ENCODE results near the gene PRKAR1B.

The PRKAR1B gene

GRCh38 chr7:734808-735207, 7.7 kb upstream of the PRKAR1B start:
- no peak overlapping the region for H2AK5ac ChIP-seq (ENCODE audit: low read length, severe bottlenecking)
- peaks cover 17% of the 10 kb centered on the region for H3K4me1 ChIP-seq (ENCODE audit: control insufficient read depth, insufficient read depth, low read depth, low read length)
- H3K79me1 ChIP-seq (replicated peaks; ENCODE audit: low read length, poor library complexity, severe bottlenecking) = peaks cover 15% of the 10 kb centered on the region
- DNase-seq = no peak
- peaks cover 14% of the 10 kb centered on the region for H3K9me3 ChIP-seq (ENCODE audit: control insufficient read depth, low read length)
- H2BK120ac ChIP-seq (ENCODE audit: low read depth, low read length) = no peak overlapping the region
- 99% methylated on average over 11 of the region's 11 CpGs for WGBS
- H3K14ac ChIP-seq (ENCODE audit: low read length in 2 of 2) = no peak overlapping the region
- no peak overlapping the region for H3K4me2 ChIP-seq (ENCODE audit: low read length, poor library complexity, severe bottlenecking)
- H3K27ac ChIP-seq (ENCODE audit: low read length, poor library complexity, severe bottlenecking) = no peak overlapping the region
- no peak overlapping the region for H3K4ac ChIP-seq (ENCODE audit: low read depth in 1 of 2, low read length in 2 of 2)
- no peak overlapping the region for H3K4me3 ChIP-seq (ENCODE audit: insufficient read depth in 1 of 2, low read depth in 1 of 2, low read length in 2 of 2)
- H3K9ac ChIP-seq (ENCODE audit: low read length) = no peak overlapping the region
- H2BK15ac ChIP-seq (ENCODE audit: low read depth, poor library complexity, severe bottlenecking) = no peak overlapping the region
- H2AFZ ChIP-seq (ENCODE audit: low read depth, low read length) = no peak overlapping the region
- peaks cover 36 to 40% of the 10 kb centered on the region in 2 experiments for H3K36me3 ChIP-seq (ENCODE audit: control insufficient read depth in 1 of 2, insufficient read depth in 2 of 2, low read depth in 1 of 2, low read length in 2 of 2)
- no peak overlapping the region for H4K91ac ChIP-seq (ENCODE audit: low read length)
- H2BK5ac ChIP-seq (ENCODE audit: low read depth, low read length, poor library complexity, severe bottlenecking) = no peak overlapping the region
- H3K23ac ChIP-seq (ENCODE audit: low read length in 2 of 2) = no peak overlapping the region
- H3K27me3 ChIP-seq (ENCODE audit: control insufficient read depth in 1 of 2, insufficient read depth in 1 of 2, low read length in 2 of 2) = no peaks in the 10 kb centered on the region
- no peak overlapping the region for H4K8ac ChIP-seq (ENCODE audit: low read length)
- H3K18ac ChIP-seq (ENCODE audit: low read depth in 1 of 2, low read length in 2 of 2) = no peak overlapping the region
- H2BK12ac ChIP-seq (ENCODE audit: low read length in 2 of 2) = no peak overlapping the region

GRCh38 chr7:734214-734613, 7.1 kb upstream of the PRKAR1B start:
- Histone ChIP-seq H3K4ac (ENCODE audit: low read depth in 1 of 2, low read length in 2 of 2) (no peak overlapping the region), H3K36me3 (ENCODE audit: control insufficient read depth in 1 of 2, insufficient read depth in 2 of 2, low read depth in 1 of 2, low read length in 2 of 2) (peaks cover 36 to 46% of the 10 kb centered on the region in 2 experiments), H3K27ac (ENCODE audit: low read length, poor library complexity, severe bottlenecking) (no peak overlapping the region), H2AFZ (ENCODE audit: low read depth, low read length) (no peak overlapping the region), H3K23ac (ENCODE audit: low read length in 2 of 2) (no peak overlapping the region), H2BK5ac (ENCODE audit: low read depth, low read length, poor library complexity, severe bottlenecking) (no peak overlapping the region), H3K79me1 (replicated peaks; ENCODE audit: low read length, poor library complexity, severe bottlenecking) (peaks cover 12% of the 10 kb centered on the region), H2BK15ac (ENCODE audit: low read depth, poor library complexity, severe bottlenecking) (no peak overlapping the region), H3K4me2 (ENCODE audit: low read length, poor library complexity, severe bottlenecking) (no peak overlapping the region), H3K27me3 (ENCODE audit: control insufficient read depth in 1 of 2, insufficient read depth in 1 of 2, low read length in 2 of 2) (no peaks in the 10 kb centered on the region), H2BK12ac (ENCODE audit: low read length in 2 of 2) (no peak overlapping the region), H3K9me3 (ENCODE audit: control insufficient read depth, low read length) (peaks cover 14% of the 10 kb centered on the region), H2BK120ac (ENCODE audit: low read depth, low read length) (no peak overlapping the region), H3K9ac (ENCODE audit: low read length) (no peak overlapping the region), H3K4me1 (ENCODE audit: control insufficient read depth, insufficient read depth, low read depth, low read length) (peaks cover 17% of the 10 kb centered on the region), H4K8ac (ENCODE audit: low read length) (no peak overlapping the region), H2AK5ac (ENCODE audit: low read length, severe bottlenecking) (no peak overlapping the region), H3K14ac (ENCODE audit: low read length in 2 of 2) (no peak overlapping the region), H3K18ac (ENCODE audit: low read depth in 1 of 2, low read length in 2 of 2) (no peak overlapping the region), H3K4me3 (ENCODE audit: insufficient read depth in 1 of 2, low read depth in 1 of 2, low read length in 2 of 2) (no peak overlapping the region), H4K91ac (ENCODE audit: low read length) (no peak overlapping the region)
- no peak for DNase-seq
- over 99% methylated on average over 4 of the region's 4 CpGs for WGBS

DNA sequence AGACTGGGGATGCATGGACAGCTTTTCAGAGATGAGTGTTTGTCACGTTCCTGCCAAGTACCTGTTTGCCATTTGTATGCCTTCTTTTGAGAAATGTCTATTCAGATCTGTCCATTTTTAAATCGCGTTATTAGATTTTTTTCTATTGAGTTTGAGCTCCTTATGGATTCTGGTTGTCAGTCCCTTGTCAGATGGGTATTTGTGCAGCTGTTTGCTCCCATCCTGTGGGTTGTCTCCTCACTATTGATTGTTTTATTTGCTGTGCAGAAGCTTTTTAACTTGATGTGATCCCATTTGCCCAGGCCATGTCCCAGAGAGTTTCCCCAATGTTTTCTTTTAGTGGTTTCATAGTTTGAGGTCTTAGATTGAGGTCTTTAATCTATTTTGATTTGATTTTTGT, 5.5 kb upstream of the PRKAR1B start:
- H3K9me3 ChIP-seq (ENCODE audit: control insufficient read depth, low read length) = peaks cover 14% of the 10 kb centered on the region
- H3K9ac ChIP-seq (ENCODE audit: low read length) = no peak overlapping the region
- H3K4me3 ChIP-seq (ENCODE audit: insufficient read depth in 1 of 2, low read depth in 1 of 2, low read length in 2 of 2) = no peak overlapping the region
- no peak overlapping the region for H3K27ac ChIP-seq (ENCODE audit: low read length, poor library complexity, severe bottlenecking)
- no peak overlapping the region for H3K4me2 ChIP-seq (ENCODE audit: low read length, poor library complexity, severe bottlenecking)
- H4K8ac ChIP-seq (ENCODE audit: low read length) = no peak overlapping the region
- no peak overlapping the region for H2BK12ac ChIP-seq (ENCODE audit: low read length in 2 of 2)
- no peak overlapping the region for H2AFZ ChIP-seq (ENCODE audit: low read depth, low read length)
- no peak overlapping the region for H2BK15ac ChIP-seq (ENCODE audit: low read depth, poor library complexity, severe bottlenecking)
- H4K91ac ChIP-seq (ENCODE audit: low read length) = no peak overlapping the region
- H3K18ac ChIP-seq (ENCODE audit: low read depth in 1 of 2, low read length in 2 of 2) = no peak overlapping the region
- H3K4ac ChIP-seq (ENCODE audit: low read depth in 1 of 2, low read length in 2 of 2) = no peak overlapping the region
- 95% methylated on average over 3 of the region's 3 CpGs for WGBS
- no peak overlapping the region for H2AK5ac ChIP-seq (ENCODE audit: low read length, severe bottlenecking)
- H2BK5ac ChIP-seq (ENCODE audit: low read depth, low read length, poor library complexity, severe bottlenecking) = no peak overlapping the region
- no peak overlapping the region for H2BK120ac ChIP-seq (ENCODE audit: low read depth, low read length)
- H3K14ac ChIP-seq (ENCODE audit: low read length in 2 of 2) = no peak overlapping the region
- peaks cover 14% of the 10 kb centered on the region for H3K79me1 ChIP-seq (replicated peaks; ENCODE audit: low read length, poor library complexity, severe bottlenecking)
- no peaks in the 10 kb centered on the region for H3K27me3 ChIP-seq (ENCODE audit: control insufficient read depth in 1 of 2, insufficient read depth in 1 of 2, low read length in 2 of 2)
- H3K36me3 ChIP-seq (ENCODE audit: control insufficient read depth in 1 of 2, insufficient read depth in 2 of 2, low read depth in 1 of 2, low read length in 2 of 2) = peaks cover 34 to 48% of the 10 kb centered on the region in 2 experiments
- peaks cover 27% of the 10 kb centered on the region for H3K4me1 ChIP-seq (ENCODE audit: control insufficient read depth, insufficient read depth, low read depth, low read length)
- H3K23ac ChIP-seq (ENCODE audit: low read length in 2 of 2) = no peak overlapping the region
- DNase-seq = no peak

- Histone ChIP-seq H3K4ac (ENCODE audit: low read depth in 1 of 2, low read length in 2 of 2) (no peak overlapping the region), H3K4me1 (ENCODE audit: control insufficient read depth, insufficient read depth, low read depth, low read length) (peaks cover 29% of the 10 kb centered on the region), H3K14ac (ENCODE audit: low read length in 2 of 2) (no peak overlapping the region), H2BK120ac (ENCODE audit: low read depth, low read length) (no peak overlapping the region), H3K4me3 (ENCODE audit: insufficient read depth in 1 of 2, low read depth in 1 of 2, low read length in 2 of 2) (no peak overlapping the region), H2BK15ac (ENCODE audit: low read depth, poor library complexity, severe bottlenecking) (no peak overlapping the region), H3K9me3 (ENCODE audit: control insufficient read depth, low read length) (peaks cover 14% of the 10 kb centered on the region), H3K27me3 (ENCODE audit: control insufficient read depth in 1 of 2, insufficient read depth in 1 of 2, low read length in 2 of 2) (no peaks in the 10 kb centered on the region), H3K23ac (ENCODE audit: low read length in 2 of 2) (no peak overlapping the region), H4K91ac (ENCODE audit: low read length) (no peak overlapping the region), H4K8ac (ENCODE audit: low read length) (no peak overlapping the region), H2AFZ (ENCODE audit: low read depth, low read length) (no peak overlapping the region), H3K9ac (ENCODE audit: low read length) (no peak overlapping the region), H2AK5ac (ENCODE audit: low read length, severe bottlenecking) (no peak overlapping the region), H2BK12ac (ENCODE audit: low read length in 2 of 2) (no peak overlapping the region), H3K36me3 (ENCODE audit: control insufficient read depth in 1 of 2, insufficient read depth in 2 of 2, low read depth in 1 of 2, low read length in 2 of 2) (peaks cover 34 to 48% of the 10 kb centered on the region in 2 experiments), H3K18ac (ENCODE audit: low read depth in 1 of 2, low read length in 2 of 2) (no peak overlapping the region), H2BK5ac (ENCODE audit: low read depth, low read length, poor library complexity, severe bottlenecking) (no peak overlapping the region), H3K79me1 (replicated peaks; ENCODE audit: low read length, poor library complexity, severe bottlenecking) (peaks cover 14% of the 10 kb centered on the region), H3K4me2 (ENCODE audit: low read length, poor library complexity, severe bottlenecking) (no peak overlapping the region), H3K27ac (ENCODE audit: low read length, poor library complexity, severe bottlenecking) (no peak overlapping the region)
- no peak for DNase-seq
- WGBS = 96% methylated on average over 17 of the region's 17 CpGs
Measured at GRCh38 chr7:732094-732541, 5.0 kb upstream of the PRKAR1B start.
